Suppressor macrophage (primary cell): ENCODE results near the gene POLR3A.
"Not testable (repeated sequence)": the region's sequence is repeated elsewhere in the genome, so short reads cannot be mapped to it uniquely, and the experiment has no call there.

Source experiments
- DNase-seq, 4 experiments: peaks; one replicate each; pipeline ENCODE4 v3.0.0-alpha.2; 2020 to 2022
- total RNA-seq, 17 experiments: gene quantifications; one replicate each; lab custom pipeline; 2026; ENCODE audit warnings: mixed read lengths in 6 of 17, inconsistent platforms in 3 of 17; lab: John Stamatoyannopoulos, UW

The POLR3A gene
- 12.5 to 44.4 (median 28.6) reads per million in 17 experiments for total RNA-seq

DNA sequence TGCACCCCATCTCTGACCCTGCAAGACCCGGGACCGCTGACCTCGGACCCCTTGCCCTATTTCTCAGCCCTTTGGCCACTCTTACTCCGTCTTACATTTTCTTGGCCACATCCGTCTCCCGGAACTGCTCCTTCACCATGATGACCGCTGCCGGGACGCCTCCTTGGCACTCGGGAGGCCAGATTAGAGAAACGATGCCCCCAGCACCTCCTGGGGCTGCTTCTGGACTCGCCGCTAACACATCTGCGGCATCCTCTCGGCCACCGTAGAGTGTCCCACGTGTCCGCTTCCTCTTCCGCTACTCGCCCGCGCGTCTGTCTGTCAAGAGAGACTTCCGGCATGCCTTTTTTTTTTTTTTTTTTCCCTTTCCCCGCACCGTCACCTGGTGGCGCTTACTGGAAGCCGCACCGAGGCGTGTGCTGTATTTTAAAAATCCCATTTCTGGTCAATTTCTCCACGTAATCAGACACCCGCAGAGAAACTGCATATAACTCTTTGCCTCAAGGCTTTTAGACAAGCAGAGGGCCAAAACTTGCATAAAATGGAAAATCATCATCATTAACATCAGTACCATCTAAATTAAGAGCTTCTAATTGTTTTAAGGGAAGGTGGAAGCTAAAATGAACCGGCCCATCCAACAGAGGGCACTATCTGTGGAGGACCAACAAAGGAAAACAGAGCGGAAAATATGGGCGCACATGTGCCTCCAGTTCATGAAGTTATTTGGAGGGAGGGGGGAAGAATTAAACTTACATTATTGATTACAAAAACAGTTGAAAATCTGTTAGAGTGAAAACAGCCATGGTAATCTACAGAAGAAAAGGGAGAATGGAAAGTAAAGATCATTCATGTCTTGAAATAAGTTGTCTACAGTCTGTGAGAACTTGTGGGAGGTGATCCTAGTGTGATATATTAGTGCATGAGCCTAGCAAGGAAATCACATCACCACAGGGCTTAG, at the start of gene POLR3A:
POLR3A (minus strand) TSS at position 247 of the 958 bp plus-strand sequence; CDS start at position 139, 108 bp downstream.
- DNase-seq = peak; percentile 96 to 98 (median 98)

- no peak for DNase-seq
Measured at GRCh38 chr10:78078539-78079330, 49.4 kb upstream of the POLR3A start.

- not testable (repeated sequence) for DNase-seq
Measured at GRCh38 chr10:78075806-78076205, 46.5 kb upstream of the POLR3A start.

DNA sequence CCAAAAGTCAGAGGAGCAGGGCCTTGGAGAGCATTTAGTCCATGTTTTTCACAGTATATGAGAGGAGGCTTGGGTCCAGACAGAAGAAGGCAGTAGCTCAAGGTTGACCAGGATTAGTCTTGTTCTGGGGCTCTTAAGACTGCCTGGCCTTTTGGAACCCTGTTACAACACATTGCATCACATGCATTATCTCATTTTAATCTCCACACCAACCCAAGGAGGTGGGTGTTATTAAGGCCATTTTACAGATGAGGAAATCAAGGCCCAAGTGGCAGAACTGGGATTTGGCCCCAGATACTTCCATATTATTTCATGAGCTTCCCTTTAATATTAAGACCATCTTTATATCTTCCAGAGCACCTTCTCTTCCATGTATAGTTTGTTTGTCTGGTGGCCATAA, 43.2 kb upstream of the POLR3A start:
- no peak for DNase-seq

DNA sequence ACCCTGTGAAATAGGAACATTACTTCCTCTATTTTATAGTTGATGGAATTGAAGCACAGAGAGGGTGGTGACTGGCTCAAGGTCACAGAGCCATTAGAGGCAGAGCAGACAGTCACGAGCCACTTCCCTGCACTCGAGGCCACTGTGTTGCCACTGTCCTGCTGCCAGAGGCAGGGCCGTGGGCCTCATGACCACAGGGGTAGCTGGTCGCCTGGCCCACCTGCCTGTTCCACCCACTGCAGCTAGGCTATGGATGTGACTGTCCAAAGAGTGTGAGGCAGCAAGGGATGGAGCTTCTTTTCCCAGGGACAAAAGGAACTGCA, 42.5 kb upstream of the POLR3A start:
- DNase-seq = no peak

GRCh38 chr10:78071140-78071856, 42.0 kb upstream of the POLR3A start:
- peak in 2 of 4 experiments; percentile 7 to 19 for DNase-seq

GRCh38 chr10:78070726-78071125, 41.4 kb upstream of the POLR3A start:
- DNase-seq = no peak

GRCh38 chr10:78070064-78070463, 40.7 kb upstream of the POLR3A start:
- DNase-seq = not testable (repeated sequence)

DNA sequence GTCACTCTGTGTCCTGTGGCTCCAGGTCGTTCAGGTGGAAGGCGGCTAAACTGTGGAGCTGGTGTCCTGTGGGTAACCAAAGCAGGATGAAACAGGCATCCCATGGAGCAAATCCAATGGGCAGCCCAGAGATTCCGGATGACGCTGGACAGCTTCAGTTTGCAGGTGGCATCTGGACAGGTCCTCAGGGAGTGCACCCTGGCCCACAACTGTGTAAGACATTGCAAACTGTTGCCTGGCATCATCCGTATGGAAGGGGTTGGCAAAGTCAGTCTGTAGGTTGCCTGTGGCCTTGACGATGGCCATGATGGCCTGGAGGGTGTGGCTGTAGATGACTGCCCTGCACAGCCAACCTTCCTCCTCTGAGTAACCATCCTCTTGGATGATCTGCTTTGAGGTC, 39.8 kb upstream of the POLR3A start:
- no peak for DNase-seq

DNA sequence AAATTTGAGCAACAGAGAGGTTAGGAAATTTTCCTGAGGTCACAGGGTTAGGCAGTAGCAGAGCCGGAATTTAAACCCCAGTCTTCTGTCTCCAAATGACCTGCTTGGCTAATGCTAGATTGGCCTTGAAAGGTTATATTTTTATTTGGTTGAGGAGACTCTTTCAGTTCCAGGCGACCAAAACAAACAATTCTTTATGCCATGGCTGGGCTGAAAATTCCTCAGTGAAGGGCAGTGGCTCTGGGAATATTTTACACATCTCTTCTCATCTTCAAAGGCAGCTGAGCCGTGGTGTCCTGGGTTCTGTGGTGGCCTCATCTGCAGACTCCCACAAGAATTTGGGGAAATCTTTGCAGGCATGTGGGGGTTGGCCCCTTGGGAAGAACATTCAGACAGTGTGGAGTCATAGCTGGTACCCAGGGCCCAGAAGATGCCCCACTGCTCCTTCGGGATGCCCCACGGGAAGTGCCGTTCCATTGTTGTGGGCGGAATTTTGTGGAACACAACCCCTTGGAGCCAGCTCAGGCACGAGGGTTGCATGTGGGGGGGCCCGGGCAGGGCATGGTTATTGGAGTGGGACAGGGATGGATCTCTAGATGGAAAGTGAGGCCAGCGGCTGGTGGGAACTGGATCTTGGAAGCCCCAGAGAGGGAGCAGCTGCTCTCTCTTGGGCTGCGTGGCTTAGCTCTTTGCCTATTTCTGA, 37.6 kb upstream of the POLR3A start:
- DNase-seq = no peak

DNA sequence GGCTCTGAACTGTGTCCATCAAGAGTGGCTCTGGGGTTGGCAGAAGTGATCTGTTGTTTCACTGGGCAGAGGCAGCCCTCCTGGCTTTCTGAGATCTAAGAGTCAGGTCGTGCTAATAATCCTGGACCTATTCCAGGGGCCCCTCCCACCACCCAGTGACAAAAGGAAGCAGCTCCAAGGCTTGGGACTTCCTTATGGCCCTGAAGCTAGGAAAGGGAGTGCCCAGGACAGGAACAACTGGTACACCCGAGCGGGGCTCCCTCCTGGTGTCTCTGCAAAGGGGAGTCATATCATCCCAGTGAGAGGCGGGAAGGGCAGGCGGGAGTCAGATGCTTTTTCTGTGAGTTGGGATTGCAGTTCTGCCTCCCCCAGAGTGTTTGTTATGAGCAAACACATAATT, 36.7 kb upstream of the POLR3A start:
- DNase-seq = peak in 2 of 4 experiments; percentile 19 to 30

DNA sequence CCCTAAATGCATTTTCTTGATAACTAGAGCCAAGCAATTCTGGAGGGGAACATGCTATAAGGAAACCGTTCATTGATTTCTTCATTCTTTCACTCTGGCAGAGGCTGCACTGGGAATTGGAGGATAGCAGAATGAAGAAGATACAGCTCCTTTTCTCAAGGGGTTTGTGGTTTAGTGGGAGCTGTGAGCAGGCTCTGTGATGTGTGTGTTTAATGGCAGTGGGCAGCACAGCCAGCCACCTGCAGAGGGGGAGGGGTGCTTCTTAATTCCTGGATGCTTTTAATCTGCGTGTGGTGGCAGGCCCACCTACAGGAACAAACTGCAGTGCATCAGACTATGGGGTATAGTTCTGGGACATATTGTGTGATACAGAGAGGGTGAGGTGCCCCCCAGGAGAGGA, 36.3 kb upstream of the POLR3A start:
- DNase-seq = no peak

DNA sequence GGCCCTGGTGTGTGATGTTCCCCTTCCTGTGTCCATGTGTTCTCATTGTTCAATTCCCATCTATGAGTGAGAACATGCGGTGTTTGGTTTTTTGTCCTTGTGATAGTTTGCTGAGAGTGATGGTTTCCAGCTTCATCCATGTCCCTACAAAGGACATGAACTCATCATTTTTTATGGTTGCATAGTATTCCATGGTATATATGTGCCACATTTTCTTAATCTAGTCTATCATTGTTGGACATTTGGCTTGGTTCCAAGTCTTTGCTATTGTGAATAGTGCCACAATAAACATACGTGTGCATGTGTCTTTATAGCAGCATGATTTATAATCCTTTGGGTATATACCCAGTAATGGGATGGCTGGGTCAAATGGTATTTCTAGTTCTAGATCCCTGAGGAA, 35.6 kb upstream of the POLR3A start:
- not testable (repeated sequence) for DNase-seq

GRCh38 chr10:78063236-78063635, 33.9 kb upstream of the POLR3A start:
- no peak for DNase-seq

DNA sequence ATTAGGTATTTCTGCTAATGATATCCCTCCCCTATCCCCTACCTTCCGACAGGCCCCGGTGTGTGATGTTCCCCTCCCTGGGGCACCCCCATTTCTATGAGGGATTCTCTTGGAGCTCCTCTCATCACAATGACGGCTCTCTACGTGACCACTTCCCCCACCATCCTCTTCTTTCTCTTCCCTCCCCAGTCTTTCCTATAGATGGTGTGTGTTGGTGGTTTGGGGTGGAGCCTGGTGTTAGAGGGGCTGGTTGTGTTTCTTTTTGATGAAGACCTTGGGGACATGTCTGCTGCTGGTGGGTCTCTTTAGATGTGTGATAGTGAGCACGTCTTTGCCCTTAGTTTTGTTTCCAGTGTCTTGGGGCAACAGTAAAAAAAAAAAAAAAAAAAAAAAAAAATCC, 33.0 kb upstream of the POLR3A start:
- no peak for DNase-seq

DNA sequence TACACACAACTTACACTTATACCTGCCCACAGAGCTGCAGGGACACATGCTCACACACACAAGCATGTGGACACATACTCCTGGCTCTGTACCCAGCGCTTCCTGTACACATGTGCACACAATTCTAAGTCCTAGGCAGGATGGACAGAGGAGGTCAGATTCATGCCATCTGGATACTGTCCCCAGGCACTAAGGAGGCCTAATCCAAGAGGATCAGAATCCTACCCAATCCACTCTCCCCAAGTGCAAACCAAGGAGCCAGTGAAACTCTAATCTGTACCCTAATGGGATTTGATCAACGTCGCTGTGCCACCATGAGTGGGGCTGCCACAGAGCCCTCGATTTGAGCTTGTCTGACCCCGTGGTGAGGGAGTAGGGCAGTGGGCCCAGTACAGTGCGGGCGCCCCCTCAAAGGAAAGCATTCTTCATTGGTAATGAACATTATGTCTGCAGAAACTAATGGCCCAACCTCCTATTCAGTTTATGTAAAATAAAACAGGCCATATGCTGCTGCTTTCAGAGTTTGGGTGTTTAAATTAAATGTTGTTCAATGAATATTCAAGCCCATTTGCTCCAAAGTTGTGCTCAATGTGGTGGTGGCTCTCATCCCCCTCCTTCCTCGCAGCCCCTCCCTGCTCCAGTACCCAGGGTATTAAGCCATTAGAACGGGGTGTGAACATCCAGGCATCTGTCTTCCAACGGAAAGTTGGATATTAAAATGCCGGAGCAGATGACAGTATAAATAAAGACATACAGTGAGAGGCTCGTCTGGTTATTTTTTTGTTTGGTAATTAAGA, 30.8 kb upstream of the POLR3A start:
- no peak for DNase-seq

DNA sequence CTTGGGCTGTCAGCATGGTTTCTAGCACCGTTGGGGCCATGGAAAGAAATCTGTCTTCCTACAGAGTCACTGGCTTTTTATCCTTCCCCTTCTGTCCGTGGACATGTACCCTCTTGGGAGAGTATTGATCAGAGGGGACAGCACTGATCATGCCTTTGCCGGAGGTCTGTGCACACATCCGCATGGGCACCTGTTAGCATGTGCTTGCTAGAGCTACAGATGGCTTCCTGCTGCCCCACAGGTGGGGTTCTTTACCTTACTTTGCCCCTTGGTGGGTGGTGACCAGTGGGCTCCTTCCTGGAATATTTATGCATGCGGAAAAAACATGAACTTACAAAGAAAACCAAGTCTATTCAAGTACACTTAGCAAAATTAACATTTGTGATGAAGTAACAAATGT, 29.2 kb upstream of the POLR3A start:
- no peak for DNase-seq

DNA sequence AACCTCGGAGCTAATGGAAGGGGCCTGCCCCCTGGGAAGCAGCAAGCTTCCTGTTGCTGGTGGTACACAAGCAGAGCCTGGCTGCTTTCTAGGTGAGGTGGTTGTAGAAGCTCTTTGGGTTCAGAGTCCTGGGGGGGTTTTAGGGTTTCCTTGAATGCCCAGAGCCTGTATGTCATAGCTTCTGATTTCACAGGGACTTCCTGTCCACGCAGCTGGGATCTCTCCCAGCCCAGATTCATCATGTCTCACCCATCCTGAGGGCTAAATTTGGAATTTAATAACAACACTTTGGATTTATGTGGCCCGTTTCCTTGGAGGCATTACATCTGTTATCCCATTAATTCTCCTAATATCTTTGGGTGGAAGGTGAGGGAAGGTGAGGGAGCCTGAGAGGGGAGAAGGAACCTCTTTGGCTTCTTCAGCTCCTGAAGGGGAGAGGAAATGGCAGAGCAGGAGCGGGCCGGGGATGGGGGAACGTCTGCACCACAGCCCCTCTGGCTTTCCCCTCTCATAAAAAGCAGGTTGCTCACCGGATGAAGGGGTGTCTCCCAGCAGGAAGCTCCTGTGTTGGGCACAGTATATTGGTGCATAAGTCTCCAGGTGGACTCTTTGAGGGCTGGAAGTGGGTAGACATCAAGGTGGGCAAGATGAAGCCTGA, 24.0 kb upstream of the POLR3A start:
- no peak for DNase-seq

DNA sequence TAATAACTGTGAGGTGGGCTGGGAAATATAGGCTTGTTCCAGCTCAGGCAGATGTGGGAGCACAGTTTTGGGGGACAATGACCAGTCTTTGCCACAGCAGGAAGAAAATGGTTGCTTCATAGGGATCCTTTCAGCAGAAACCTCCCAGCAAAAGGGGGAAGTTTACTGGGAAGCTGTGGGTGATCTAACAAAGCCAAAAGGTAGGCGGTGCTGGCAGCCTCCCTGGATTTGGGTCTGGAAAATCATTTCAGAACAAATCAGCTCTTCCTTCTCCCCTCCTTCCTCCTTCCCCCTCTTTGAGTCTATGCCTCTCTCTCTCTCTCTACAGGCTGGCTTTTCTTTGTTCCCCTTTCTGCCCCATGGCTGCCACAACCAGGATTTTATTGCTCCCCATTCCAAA, 20.5 kb upstream of the POLR3A start:
- DNase-seq = peak; percentile 57 to 74 (median 68)

DNA sequence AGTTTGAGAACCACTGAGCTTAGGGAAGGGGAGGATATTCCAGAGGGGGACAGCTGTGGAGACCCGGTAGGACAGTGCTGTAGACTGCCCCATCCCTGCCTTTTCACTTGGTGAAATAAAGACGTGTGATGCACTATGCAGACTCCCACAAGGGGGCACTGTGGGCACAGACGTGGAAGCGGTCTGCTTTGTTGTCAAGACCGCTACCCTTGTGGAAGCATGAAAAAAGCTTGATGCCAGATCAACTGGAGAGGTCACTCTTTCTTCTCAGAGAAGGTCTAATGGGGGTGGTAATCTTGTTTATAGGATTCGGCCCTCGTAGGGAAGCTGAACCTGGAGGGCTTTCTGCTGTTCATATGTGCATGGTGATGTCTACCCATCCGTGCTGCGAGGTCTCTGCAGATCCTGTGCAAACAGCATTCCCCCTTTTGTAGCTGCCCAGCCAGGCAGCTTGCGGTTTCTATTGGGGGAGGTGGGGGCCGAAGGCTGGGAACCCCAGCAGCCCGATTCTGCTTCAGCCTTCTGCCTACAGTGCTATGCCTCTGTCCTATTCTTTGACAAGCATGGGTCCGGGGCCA, 18.1 kb upstream of the POLR3A start:
- DNase-seq = peak; percentile 87 to 94 (median 92)
